Adipocyte (in vitro differentiated cells): ENCODE results near the gene IL1RN.

ENCODE experiments used
- DNase-seq: peaks from one replicate; pipeline ENCODE4 v3.0.0-alpha.2; 2015; ENCODE audit warnings: low read depth
- H3K27me3 ChIP-seq: replicated peaks from 2 replicates; pipeline ENCODE4 v1.7.0; 2013; ENCODE audit warnings: mild to moderate bottlenecking, low read length, moderate library complexity; ENCODE audit not compliant: control insufficient read depth, insufficient read depth
- H3K36me3 ChIP-seq: 2 replicates; pipeline ENCODE4 v1.7.0; 2013; ENCODE audit warnings: low read length, mild to moderate bottlenecking, moderate library complexity; ENCODE audit not compliant: control insufficient read depth, insufficient read depth, severe bottlenecking
- H3K4me1 ChIP-seq: 2 replicates; pipeline ENCODE4 v1.7.0; 2013; ENCODE audit warnings: mild to moderate bottlenecking, low read length, moderate library complexity; ENCODE audit not compliant: control insufficient read depth, insufficient read depth
- H3K4me3 ChIP-seq: 2 replicates; pipeline ENCODE4 v1.7.0; 2013; ENCODE audit warnings: mild to moderate bottlenecking, low read length, moderate library complexity
- H3K9ac ChIP-seq: 2 replicates; pipeline ENCODE4 v1.7.0; 2013; ENCODE audit warnings: mild to moderate bottlenecking, low read length, moderate library complexity
- H3K9me3 ChIP-seq: 2 replicates; pipeline ENCODE4 v1.7.0; 2013; ENCODE audit warnings: mild to moderate bottlenecking, low read length, moderate library complexity; ENCODE audit not compliant: control insufficient read depth

The IL1RN gene

GRCh38 chr2:113132414-113133021 is 5.1 kb downstream of the IL1RN start:
- no peaks in the 10 kb centered on the region for H3K9me3 ChIP-seq
- H3K4me3 ChIP-seq = no peak overlapping the region
- no peak for DNase-seq
- H3K27me3 ChIP-seq = no peaks in the 10 kb centered on the region
- peaks cover 6% of the 10 kb centered on the region for H3K4me1 ChIP-seq
- H3K36me3 ChIP-seq = no peaks in the 10 kb centered on the region
- no peak overlapping the region for H3K9ac ChIP-seq

DNA sequence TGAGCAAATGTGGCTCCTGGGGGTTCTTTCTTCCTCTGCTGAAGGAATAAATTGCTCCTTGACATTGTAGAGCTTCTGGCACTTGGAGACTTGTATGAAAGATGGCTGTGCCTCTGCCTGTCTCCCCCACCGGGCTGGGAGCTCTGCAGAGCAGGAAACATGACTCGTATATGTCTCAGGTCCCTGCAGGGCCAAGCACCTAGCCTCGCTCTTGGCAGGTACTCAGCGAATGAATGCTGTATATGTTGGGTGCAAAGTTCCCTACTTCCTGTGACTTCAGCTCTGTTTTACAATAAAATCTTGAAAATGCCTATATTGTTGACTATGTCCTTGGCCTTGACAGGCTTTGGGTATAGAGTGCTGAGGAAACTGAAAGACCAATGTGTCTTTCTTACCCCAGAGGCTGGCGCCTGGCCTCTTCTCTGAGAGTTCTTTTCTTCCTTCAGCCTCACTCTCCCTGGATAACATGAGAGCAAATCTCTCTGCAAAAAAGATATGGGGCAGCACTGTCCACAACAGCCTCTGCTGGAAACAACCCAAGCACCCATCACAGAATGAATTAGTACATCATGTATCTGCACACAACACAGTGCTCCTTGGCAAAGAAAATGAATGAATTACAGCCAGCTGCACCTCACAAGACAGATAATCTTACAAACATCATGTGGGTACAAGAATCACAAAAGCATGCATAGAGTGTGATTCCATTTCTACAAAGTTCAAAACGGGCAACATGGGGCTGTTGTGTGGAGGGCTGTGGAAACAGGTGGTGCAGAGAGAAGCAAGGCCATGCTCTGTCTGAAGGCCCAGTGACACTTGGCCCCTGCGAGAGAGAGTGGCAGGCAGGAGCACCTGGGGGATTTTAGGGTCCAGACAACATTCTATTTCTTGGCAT is 6.6 kb downstream of the IL1RN start:
- Histone ChIP-seq H3K9ac (no peak overlapping the region), H3K4me3 (no peak overlapping the region), H3K4me1 (peaks cover 4% of the 10 kb centered on the region), H3K27me3 (no peaks in the 10 kb centered on the region), H3K36me3 (no peaks in the 10 kb centered on the region), H3K9me3 (no peaks in the 10 kb centered on the region)
- DNase-seq = no peak

DNA sequence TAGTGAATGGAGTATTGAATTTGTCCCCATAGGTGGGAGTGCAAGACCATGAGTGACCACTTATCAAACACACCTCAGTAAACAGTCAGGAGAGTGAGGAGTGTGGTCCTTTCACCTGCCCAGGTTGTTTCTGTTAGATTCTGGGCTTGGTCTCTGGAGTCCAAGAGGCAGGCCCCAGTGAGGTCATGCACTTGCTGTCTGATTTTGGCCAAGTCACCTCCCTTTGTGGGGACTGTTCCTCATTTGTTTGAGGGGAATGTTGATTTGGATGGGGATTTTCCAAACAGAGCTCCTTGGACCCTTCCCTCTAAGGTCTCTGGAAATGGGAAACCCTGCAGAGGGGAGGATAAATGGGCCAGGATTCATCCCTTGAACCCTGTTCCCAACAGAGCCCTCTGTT is 7.3 kb downstream of the IL1RN start:
- no peak overlapping the region for H3K9ac ChIP-seq

DNA sequence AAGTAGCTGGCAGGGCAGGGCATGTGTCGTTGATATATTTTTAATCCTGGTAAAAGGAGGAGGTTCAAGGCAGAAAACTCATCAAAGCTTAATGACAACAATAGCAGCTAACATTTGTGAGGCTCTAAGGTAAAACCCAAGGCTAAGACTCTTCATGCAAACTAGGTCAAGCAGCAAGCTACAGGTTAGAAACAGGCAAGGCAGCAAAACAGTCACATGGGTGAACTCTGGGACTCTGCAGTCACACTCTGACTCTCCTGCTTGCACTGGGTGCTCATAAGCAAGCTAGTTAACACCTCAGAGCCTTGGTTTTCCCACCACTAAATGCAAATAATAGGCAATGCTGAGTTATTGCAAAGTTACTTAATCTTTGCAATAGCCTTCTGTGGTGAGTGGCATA is 7.9 kb downstream of the IL1RN start:
- no peaks in the 10 kb centered on the region for H3K9me3 ChIP-seq
- no peak for DNase-seq

More for the DNA sequence above, 7.3 kb downstream of the IL1RN start:
- Histone ChIP-seq H3K4me3 (no peak overlapping the region), H3K36me3 (no peaks in the 10 kb centered on the region), H3K4me1 (peaks cover 4% of the 10 kb centered on the region), H3K9me3 (no peaks in the 10 kb centered on the region), H3K27me3 (no peaks in the 10 kb centered on the region)
- DNase-seq = no peak

DNA sequence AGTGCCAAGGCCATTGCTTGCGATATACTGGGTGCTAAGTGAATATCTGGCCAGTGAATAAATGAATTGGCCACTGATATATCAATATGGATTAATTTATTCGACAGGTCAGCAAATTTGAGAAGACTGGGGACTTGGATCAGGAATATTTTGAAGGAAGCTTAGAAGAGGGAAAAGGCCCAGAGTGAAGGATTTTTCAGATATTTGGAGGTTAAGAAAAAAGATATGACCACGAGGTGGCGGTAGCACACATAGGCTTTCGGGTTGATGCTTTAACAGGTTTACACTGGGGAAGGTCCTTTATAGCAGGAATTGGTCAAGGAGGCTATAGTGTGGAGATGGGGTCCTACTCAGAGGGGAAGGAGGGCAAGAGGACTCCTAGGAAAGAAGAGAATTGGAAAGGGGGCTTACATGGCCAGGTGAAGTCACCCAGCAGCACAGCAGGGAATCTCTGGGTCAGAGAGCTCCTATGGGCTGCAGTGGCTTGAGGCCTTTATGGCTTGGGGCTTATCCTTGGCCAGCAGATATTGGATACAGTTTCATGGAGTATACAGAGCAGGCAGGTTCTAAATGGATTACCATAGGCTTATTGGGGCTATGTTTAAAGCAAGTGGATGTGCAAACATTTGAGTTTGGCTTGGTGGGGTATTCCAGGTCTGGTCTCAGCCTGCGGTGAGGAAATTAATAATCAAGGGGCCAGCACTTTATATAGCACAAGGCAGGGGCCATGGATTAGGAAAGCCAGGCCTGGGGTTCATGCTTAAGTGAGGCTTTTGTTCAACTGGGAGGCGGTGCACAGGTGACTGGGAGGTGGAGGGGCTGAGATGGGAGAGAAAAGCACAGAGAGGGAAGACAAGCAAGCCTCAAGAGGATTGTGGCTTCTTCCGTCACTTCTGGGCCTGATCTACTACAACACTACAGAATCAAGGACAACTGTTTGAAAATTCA is 9.7 kb downstream of the IL1RN start:
- DNase-seq = peak; percentile 79
- Histone ChIP-seq H3K36me3 (no peaks in the 10 kb centered on the region), H3K9ac (no peak overlapping the region), H3K4me1 (peaks cover 4% of the 10 kb centered on the region), H3K9me3 (no peaks in the 10 kb centered on the region), H3K27me3 (no peaks in the 10 kb centered on the region), H3K4me3 (no peak overlapping the region)

More for the DNA sequence above, 7.9 kb downstream of the IL1RN start:
- peaks cover 4% of the 10 kb centered on the region for H3K4me1 ChIP-seq
- no peak overlapping the region for H3K4me3 ChIP-seq
- H3K9ac ChIP-seq = no peak overlapping the region
- no peaks in the 10 kb centered on the region for H3K36me3 ChIP-seq
- H3K27me3 ChIP-seq = no peaks in the 10 kb centered on the region

GRCh38 chr2:113137827-113138226 is 10.4 kb downstream of the IL1RN start:
- Histone ChIP-seq H3K9ac (no peak overlapping the region), H3K4me1 (peaks cover 4% of the 10 kb centered on the region), H3K27me3 (no peaks in the 10 kb centered on the region), H3K4me3 (no peak overlapping the region), H3K36me3 (no peaks in the 10 kb centered on the region), H3K9me3 (no peaks in the 10 kb centered on the region)
- DNase-seq = no peak

DNA sequence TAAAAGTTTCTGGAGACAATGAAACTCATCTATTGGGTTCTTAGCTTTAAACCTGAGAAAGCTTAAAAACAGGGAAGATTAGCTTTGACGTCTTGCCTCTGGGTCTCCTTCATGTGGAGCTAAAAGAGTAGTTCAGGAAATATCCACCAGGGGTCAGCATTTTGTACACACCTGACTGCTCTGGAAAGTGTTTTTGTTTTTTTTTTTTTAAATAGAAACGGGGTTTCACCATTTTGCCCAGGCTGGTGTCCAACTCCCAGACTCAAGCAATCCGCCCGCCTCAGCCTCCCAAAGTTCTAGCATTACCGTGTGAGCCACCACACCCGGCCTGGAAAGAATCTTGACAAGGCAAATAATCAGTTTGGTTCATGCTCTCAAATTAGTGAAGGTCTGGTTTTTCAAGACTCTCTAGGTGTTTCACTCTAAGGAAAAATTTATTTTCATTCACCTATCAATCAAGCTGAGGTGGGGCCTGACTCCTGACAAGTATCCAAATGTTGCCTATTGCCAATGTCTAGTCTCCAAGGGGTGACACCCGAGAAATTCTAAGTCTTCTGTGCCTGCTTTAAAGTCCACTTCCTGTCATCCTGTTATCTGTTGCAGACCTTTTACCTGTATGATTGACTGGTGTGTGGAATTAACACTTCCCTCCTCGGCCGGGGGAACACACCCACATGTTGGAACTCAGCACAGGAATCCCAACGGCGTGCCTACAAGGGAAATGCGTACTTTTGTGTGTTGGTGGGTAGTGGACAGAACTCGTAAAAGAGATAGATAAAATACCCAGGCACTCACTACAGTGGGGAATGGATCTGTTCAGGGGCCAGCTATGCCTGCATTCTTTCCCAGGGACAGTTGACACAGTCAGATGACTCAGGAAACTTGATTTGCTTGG is 11.3 kb downstream of the IL1RN start:
- peak; percentile 90 for DNase-seq
- H3K4me3 ChIP-seq = no peak overlapping the region
- H3K4me1 ChIP-seq = peaks cover 4% of the 10 kb centered on the region
- H3K36me3 ChIP-seq = no peaks in the 10 kb centered on the region
- no peaks in the 10 kb centered on the region for H3K27me3 ChIP-seq
- H3K9me3 ChIP-seq = no peaks in the 10 kb centered on the region
- H3K9ac ChIP-seq = no peak overlapping the region

- Histone ChIP-seq H3K36me3 (no peaks in the 10 kb centered on the region), H3K9ac (no peak overlapping the region), H3K9me3 (peaks cover 8% of the 10 kb centered on the region), H3K4me3 (no peak overlapping the region), H3K4me1 (no peaks in the 10 kb centered on the region), H3K27me3 (no peaks in the 10 kb centered on the region)
- no peak for DNase-seq
Observed at GRCh38 chr2:113141451-113141850, 14.1 kb downstream of the IL1RN start.

GRCh38 chr2:113142290-113142689 is 14.9 kb downstream of the IL1RN start:
- no peaks in the 10 kb centered on the region for H3K36me3 ChIP-seq
- H3K4me1 ChIP-seq = no peaks in the 10 kb centered on the region
- H3K27me3 ChIP-seq = no peaks in the 10 kb centered on the region
- no peak overlapping the region for H3K9ac ChIP-seq
- no peak for DNase-seq
- H3K4me3 ChIP-seq = no peak overlapping the region
- H3K9me3 ChIP-seq = peaks cover 8% of the 10 kb centered on the region

GRCh38 chr2:113144259-113144658 is 16.9 kb downstream of the IL1RN start:
- no peaks in the 10 kb centered on the region for H3K36me3 ChIP-seq
- H3K9me3 ChIP-seq = peaks cover 14% of the 10 kb centered on the region

More at GRCh38 chr2:113144259-113144658, 16.9 kb downstream of the IL1RN start:
- no peaks in the 10 kb centered on the region for H3K4me1 ChIP-seq
- no peaks in the 10 kb centered on the region for H3K27me3 ChIP-seq
- DNase-seq = no peak
- H3K9ac ChIP-seq = no peak overlapping the region
- no peak overlapping the region for H3K4me3 ChIP-seq
